Hematopoietic multipotent progenitor cell treated with erythropoietin and hydrocortisone succinate and interleukin-3 and kit ligand, for 4 days (in vitro differentiated cells): ENCODE results near the gene MEGF9.

ENCODE experiments used
- DNase-seq: peaks from one replicate; pipeline ENCODE4 v3.0.0-alpha.2; 2015

MEGF9 gene

GRCh38 chr9:120730654-120731514 lies 16.6 kb upstream of the MEGF9 start:
- DNase-seq = no peak

DNA sequence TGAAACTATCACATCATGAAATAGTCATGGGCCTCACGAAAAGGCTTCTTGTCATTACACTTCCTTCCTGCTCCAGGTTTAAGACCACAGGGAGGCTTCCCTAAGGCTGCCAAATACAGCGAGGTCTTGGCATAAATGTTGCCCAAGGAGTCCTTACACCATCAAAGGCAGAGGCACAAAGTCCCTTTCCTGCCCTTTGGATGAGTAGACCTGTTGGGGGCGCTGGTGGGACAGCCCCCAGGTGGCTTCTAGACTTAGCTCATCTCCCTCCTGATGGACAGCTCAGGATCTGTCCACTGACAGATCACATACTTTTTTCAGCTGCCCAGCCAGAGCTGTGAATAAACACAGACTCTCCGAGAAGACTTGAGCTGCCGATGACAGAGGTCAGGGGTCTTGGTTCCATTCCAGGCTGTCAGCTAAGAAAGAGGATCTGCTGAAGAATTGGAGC lies 15.5 kb upstream of the MEGF9 start:
- peak; percentile 42 for DNase-seq

DNA sequence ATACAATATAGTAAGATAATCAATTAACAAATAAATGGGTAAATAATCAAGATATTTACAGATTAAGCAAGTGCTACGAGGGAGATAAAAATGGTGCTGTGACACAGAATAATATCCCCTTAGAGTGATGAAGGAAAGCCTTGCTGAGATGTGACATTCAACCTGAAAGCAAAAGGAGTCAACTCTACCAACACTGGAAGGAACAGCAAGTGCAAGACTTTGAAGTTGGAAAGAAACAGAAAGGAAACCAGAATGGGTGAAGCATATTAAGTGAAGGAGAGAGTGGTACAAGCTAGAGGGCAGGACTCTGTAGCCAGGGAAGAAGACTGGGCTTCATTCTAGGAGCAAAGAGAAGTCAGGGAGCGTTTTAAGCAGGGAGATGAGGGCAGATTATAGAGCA lies 12.2 kb upstream of the MEGF9 start:
- no peak for DNase-seq

DNA sequence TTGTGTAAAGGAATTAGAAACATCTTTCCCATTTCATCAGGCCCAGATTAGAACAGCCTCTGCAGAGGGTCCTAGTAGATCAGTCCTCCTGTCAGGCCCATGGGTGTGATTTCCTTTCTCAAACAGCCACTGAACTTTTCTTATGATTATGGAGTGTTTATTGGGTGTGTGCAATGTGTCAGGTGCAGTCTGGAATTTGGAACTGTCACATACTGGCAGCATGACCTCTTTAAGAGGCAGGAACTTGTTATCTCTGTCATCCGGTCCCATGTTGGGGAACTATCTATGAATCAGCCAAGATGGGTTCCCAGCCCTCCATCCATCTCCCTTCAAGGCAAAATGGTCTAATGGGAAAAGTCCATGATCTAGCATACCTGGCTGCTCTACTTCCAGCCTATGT lies 11.6 kb upstream of the MEGF9 start:
- DNase-seq = no peak

- peak; percentile 92 for DNase-seq
Measured at GRCh38 chr9:120724757-120725400, 10.6 kb upstream of the MEGF9 start.

DNA sequence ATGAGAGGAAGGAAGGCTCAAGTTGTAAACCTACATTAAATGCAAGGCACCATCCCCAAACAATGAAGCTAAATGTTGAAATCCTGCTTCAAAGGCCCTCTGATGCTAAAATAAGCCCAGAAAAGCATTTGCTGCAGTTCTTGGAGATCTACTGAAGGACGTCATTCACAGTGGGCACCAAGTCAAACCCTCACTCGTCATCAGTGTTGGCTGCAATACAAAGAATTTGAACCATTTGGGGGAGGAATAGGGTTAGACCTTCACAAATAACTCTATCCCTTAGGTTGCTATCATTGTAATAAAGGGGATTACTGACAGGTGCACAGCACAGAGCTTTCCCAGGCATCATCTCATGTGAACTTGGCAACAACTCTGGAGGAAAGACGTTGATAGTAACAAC lies 9.3 kb upstream of the MEGF9 start:
- DNase-seq = no peak

DNA sequence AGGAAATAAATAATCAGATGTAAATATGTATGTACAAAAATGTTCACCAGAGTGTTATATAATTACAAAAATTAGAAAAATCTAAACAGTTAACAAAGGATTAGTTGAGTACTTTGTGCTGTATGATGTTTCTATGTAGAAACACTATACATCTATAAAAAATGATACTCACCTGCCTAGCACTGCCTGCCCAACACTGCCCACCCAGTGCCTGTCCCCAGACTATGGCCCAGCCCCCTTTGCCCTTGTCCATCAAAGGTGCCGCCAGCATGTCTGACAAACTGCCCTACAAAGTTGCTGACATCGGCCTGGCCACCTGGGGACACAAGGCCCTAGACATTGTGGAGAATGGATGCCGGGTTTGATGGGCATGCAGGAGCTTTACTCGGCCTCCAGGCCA lies 6.1 kb upstream of the MEGF9 start:
- DNase-seq = no peak

GRCh38 chr9:120718316-120718715 lies 4.0 kb upstream of the MEGF9 start:
- DNase-seq = no peak

GRCh38 chr9:120717176-120717575 lies 2.9 kb upstream of the MEGF9 start:
- no peak for DNase-seq

DNA sequence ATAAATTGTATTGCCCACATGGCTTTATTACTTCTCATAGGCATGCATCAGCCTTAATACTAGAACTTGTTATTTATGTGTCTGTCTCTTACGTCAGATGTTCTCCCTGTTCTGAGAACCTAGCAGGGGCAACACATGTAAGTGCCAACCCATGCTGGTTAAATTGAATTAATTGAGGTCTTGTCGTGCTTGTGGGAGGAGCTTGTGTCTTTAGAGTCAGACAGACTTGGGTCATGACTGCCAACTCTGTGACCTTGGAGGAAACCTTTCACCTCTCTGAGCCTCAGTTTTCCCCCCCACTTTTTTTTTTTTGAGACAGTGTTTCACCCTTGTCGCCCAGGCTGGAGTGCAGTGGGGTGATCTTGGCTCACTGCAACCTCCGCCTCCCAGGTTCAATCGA lies 2.2 kb upstream of the MEGF9 start:
- DNase-seq = no peak

- no peak for DNase-seq
Measured at GRCh38 chr9:120715389-120715924, 1.2 kb upstream of the MEGF9 start.

- DNase-seq = no peak
Measured at GRCh38 chr9:120714846-120715388, 647 bp upstream of the MEGF9 start.

DNA sequence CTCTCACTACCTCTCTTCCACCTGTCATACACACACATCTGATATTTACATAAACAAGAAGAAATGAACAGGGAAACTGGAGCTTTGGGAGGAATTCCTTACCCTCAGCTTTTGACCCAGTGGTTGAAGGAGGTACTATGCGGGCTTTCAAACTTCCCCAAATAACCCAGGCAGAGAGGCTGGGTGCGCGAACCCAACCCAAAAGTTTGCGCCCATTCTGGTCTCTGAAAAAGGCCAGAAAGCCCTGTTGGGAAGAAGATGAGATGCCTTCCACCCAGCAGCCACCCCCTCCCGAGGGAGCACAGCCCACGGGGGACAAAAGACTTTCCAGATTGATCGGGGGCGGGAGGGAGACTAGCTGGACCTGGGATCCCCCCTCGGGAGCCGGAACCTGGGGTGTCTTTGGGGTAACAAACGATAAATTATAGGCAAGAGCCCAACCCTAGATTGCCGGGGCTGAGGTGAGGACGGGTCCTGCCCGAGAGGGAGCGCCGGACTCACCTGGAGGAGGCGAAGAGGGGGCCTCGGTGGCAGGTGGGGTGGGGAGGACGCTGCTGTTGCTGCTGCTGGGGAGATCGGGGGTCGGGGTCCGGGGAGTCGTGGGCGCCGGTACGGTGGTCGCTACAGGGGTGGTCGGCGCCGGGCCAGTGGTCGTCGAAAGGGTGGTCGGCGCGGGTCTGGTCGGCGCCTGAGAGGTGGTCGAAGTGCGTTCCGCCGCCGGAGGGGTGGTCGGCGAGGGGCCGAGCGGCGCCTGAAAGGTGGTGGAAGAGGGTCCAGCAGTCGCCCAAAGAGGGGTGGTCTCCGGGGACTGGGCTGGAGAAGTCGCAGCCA lies 798 bp downstream of the MEGF9 start:
- peak; percentile 66 for DNase-seq

DNA sequence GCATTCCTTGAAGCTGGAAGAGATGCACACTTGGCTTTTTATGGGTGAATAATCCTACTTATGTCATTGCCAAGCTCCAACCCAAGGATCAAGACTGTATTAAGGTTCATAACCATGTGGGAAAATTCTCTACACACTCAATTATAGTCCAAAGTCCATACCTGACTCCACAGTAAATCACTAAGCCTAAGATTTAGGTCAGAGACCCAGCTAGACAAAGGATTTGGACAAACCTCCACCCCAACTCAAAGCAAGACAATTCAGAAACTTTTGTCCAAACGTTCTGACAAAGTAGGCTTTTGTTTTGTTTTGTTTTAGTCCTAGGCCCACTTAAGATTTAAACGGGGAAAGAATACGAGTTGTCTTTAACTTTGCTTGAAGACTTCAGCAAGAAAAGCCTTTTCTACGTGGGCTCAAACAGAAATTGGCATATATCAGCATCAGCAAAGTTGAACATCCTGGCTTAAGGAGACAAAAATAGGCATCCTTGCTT lies 1.7 kb downstream of the MEGF9 start:
- DNase-seq = no peak

GRCh38 chr9:120711841-120712538 lies 2.3 kb downstream of the MEGF9 start:
- no peak for DNase-seq

DNA sequence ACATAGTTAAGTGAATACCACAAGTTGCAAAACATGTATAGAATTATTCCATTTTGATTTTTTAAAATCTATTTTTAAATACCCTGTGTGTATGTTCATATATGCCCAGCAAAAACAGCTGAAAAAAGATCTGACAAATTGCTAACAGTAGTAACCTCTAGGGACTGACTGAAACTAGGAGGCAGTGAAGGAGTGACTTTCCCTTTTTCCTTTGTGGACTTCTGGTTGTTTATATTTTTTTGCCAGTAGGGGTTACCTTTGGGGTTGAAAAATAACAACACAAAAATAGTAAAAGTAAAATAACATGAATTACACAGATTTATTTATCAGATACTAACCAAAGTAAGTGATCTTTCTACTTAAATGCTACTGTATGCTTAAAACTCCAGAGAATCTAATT lies 2.9 kb downstream of the MEGF9 start:
- DNase-seq = no peak

DNA sequence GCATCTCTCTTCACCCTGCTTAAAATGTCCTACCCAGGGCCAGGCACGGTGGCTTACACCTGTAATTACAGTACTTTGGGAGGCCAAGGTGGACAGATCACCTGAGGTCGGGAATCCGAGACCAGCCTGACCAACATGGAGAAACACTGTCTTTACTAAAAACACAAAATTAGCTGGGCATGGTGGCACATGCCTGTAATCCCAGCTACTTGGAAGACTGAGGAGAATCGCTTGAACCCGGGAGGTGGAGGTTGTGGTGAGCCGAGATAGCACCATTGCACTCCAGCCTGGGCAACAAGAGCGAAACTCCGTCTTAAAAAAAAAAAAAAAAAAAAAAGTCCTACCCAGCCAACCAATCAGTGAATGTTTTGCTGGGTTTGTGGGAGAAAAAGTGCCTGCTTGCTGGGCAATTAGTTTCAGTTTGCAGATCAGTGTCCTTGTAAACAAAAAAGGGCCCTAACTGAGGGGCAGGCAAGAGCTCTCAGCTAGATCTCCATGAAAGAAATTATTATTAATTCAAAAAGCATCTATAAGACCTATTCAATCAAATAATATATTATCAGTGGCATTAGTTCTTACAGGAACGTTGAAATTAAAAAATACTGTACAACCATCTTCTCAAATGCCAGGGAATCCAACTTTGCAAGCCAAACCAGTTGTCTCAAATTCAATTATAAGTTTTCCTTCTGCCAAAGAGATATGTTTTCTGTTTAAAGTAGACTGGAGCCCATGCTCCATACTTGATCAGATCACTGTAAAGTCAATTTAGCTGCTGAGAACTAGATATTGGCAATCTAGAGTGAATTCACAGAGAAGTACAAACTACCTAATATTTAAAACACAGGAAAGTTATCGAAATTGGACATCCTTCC lies 3.9 kb downstream of the MEGF9 start:
- DNase-seq = peak; percentile 91

DNA sequence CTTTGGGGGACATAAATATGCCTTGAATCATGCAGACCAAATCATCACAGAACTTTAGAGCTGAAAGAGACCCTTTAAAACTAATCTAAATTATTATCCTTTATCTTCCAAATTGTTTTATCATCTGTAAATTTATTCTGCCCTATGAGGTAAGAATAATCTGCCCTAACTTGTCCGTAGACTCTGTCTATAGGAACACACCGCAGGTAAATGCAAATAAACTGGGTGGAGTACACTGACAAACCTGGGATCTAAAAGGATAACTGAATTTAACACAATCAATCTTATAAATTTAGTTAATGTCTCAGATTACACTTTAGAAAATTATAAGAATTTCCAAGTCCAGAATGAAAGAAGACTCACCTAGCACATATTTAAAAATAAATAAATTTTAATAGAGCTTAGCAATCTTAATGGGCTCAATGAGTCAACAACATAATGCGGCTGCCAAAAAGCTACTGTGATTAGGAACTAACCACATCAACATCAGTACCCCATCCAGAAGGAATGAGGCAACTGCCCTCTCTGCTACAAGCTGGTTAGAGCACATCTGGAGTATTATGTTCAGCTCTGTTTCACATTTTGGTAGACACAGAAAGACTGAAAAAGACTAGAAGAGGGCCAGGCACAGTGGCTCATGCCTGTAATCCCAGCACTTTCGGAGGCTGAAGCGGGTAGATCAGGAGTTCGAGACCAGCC lies 5.6 kb downstream of the MEGF9 start:
- DNase-seq = no peak

GRCh38 chr9:120707170-120707569 lies 7.1 kb downstream of the MEGF9 start:
- no peak for DNase-seq

DNA sequence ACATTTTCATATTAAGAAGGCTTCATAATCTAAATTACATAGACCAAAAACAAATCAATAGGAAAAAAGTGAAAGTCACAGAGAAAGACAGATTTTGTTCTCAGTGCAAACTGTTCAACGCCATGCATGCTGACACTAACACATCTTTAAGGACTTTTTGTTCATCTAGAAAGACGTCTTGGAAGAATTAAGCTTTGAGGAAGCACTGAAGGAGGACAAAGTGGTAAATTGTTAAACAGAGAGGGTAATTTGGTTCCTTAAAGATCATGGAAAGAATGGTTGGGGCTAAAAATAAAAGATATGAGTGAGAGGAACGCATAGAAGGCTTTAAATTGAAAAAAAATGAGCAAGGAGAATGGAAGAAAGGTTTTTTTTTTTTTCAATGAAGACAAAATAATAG lies 9.1 kb downstream of the MEGF9 start:
- no peak for DNase-seq
